HepG2 (cell line): ENCODE results near the gene DNAJC5.

Source experiments
- CTCF ChIP-seq: sonication (generic); formaldehyde crosslinking; IDR thresholded peaks from 2 replicates; pipeline ENCODE4 v1.5.0; 2020; ENCODE audit warnings: mild to moderate bottlenecking, missing genetic modification reagents, moderate library complexity
- DRAP1 ChIP-seq: IDR thresholded peaks from 2 replicates; pipeline ENCODE4 v1.6.1; 2016; ENCODE audit warnings: missing genetic modification reagents, missing compliant biosample characterization
- ELK4 ChIP-seq: sonication (generic); formaldehyde crosslinking; IDR thresholded peaks from 2 replicates; pipeline ENCODE4 v1.9.0; 2021; ENCODE audit warnings: missing genetic modification reagents, borderline replicate concordance
- ETV6 ChIP-seq: sonication (generic); formaldehyde crosslinking; conservative IDR thresholded peaks from 2 replicates; pipeline ENCODE4 v1.4.0; 2020; ENCODE audit warnings: missing genetic modification reagents
- GABPA ChIP-seq, 2 experiments: IDR thresholded peaks; 2 replicates each; pipeline ENCODE4 v1.6.1; 2011 to 2016; ENCODE audit warnings: low read depth in 2 of 2, low read length in 1 of 2, missing biosample characterization in 1 of 2, missing genetic modification characterization in 1 of 2
- KLF12 ChIP-seq: sonication (generic); formaldehyde crosslinking; IDR thresholded peaks from 2 replicates; pipeline ENCODE4 v1.4.0; 2020; ENCODE audit warnings: missing genetic modification reagents, borderline replicate concordance
- MAFK ChIP-seq, 2 experiments: IDR thresholded peaks in 1 of 2; conservative IDR thresholded peaks in 1 of 2; 2 replicates each; pipeline ENCODE4 v1.6.1; 2011; ENCODE audit warnings: improper control_type of control experiment in 2 of 2, low read length in 2 of 2
- NFYB ChIP-seq: sonication (generic); formaldehyde crosslinking; IDR thresholded peaks from 2 replicates; pipeline ENCODE4 v1.4.0; 2020; ENCODE audit warnings: missing genetic modification reagents
- POLR2A ChIP-seq, 2 experiments: IDR thresholded peaks; 2 replicates each; pipeline ENCODE4 v1.6.1; 2011; ENCODE audit warnings: low read depth in 2 of 2, low read length in 2 of 2, mild to moderate bottlenecking in 1 of 2, moderate library complexity in 1 of 2; ENCODE audit not compliant: insufficient read depth in 1 of 2
- YY1 ChIP-seq: IDR thresholded peaks from 2 replicates; pipeline ENCODE4 v1.6.1; 2011; ENCODE audit warnings: low read length, low read depth, moderate library complexity, mild to moderate bottlenecking; ENCODE audit not compliant: insufficient read depth, insufficient replicate concordance
- ZNF274 ChIP-seq: sonication (generic); formaldehyde crosslinking; IDR thresholded peaks from 2 replicates; pipeline ENCODE4 v1.5.1; 2020; ENCODE audit warnings: mild to moderate bottlenecking, missing genetic modification reagents
- ZNF607 ChIP-seq: sonication (generic); formaldehyde crosslinking; IDR thresholded peaks from 2 replicates; pipeline ENCODE4 v1.5.1; 2020; ENCODE audit warnings: missing genetic modification reagents, mild to moderate bottlenecking, borderline replicate concordance
- ZNF644 ChIP-seq: IDR thresholded peaks from 2 replicates; pipeline ENCODE4 v1.6.1; 2016; ENCODE audit warnings: low read depth

- TF ChIP-seq ZNF644 (no peak), GABPA (IDR thresholded peaks at IDR 0.05; ENCODE audit: low read depth, low read length) (no peak), GABPA (CRISPR knock-in tag; IDR thresholded peaks at IDR 0.05; ENCODE audit: low read depth) (no peak; the same call in 1 of the 2 replicates), CTCF (CRISPR knock-in tag) (no peak), YY1 (no peak), ELK4 (CRISPR knock-in tag) (no peak), NFYB (CRISPR knock-in tag) (no peak), KLF12 (no peak), ZNF274 (CRISPR knock-in tag) (no peak), ETV6 (CRISPR knock-in tag) (no peak), MAFK (conservative IDR thresholded peaks at IDR 0.05 in 1 of 2, IDR thresholded peaks at IDR 0.05 in 1 of 2; ENCODE audit: low read length in 2 of 2) (no peak), POLR2A (IDR thresholded peaks at IDR 0.05; ENCODE audit: insufficient read depth in 1 of 2, low read depth in 2 of 2, low read length in 2 of 2) (no peak), ZNF607 (CRISPR knock-in tag) (no peak), DRAP1 (CRISPR knock-in tag) (no peak)
Measured at GRCh38 chr20:63957690-63958441, 62.9 kb downstream of the DNAJC5 start.
